ENCODE measurements around the gene GABRG3. TPM values are rescaled to one million over a fixed set of nuclear protein-coding genes. Genes with fewer than 3 reads are reported as not detected.

The GABRG3 gene
- total RNA-seq, 1 experiment from 2014 or later, result 0.15 TPM

GRCh38 chr15:27327467-27328025 is 356.6 kb downstream of the GABRG3 start:
- H3K27me3 ChIP-seq (ENCODE audit: insufficient read depth, low read length), result no peaks in the 10 kb centered on the region
- Mint-ChIP-seq H3K36me3 (ENCODE audit: insufficient read depth in 1 of 3, low read depth in 3 of 3) (no peaks in the 10 kb centered on the region), H3K4me3 (no peak overlapping the region), H3K27me3 (ENCODE audit: low read depth) (no peaks in the 10 kb centered on the region), H3K9me3 (no peaks in the 10 kb centered on the region), H3K4me1 (peaks cover 7 to 11% of the 10 kb centered on the region in 2 experiments), H3K27ac (no peak overlapping the region)
- H3K9ac ChIP-seq (ENCODE audit: extremely low read depth, insufficient read length, low read length), result no peak overlapping the region
- no peak overlapping the region for H3K56ac ChIP-seq (ENCODE audit: insufficient read length, low read depth, low read length)
- H2BK12ac ChIP-seq (ENCODE audit: insufficient read length, low read depth, low read length), result no peak overlapping the region
- no peak overlapping the region for H2BK5ac ChIP-seq (ENCODE audit: insufficient read length, low read length)
- no peak for DNase-seq
- H3K23me2 ChIP-seq (ENCODE audit: insufficient read length, low read depth, low read length, poor library complexity, severe bottlenecking), result no peaks in the 10 kb centered on the region
- H3K18ac ChIP-seq (ENCODE audit: insufficient read length, low read depth, low read length), result no peak overlapping the region
- H2AFZ ChIP-seq (ENCODE audit: low read length), result no peak overlapping the region
- no peak overlapping the region for H3K27ac ChIP-seq (ENCODE audit: insufficient read length, low read depth, low read length)
- no peak for TF ChIP-seq CTCF (conservative IDR thresholded peaks at IDR 0.05)
- H3K9me3 ChIP-seq (ENCODE audit: control insufficient read depth, low read depth, low read length), result no peaks in the 10 kb centered on the region
- no peaks in the 10 kb centered on the region for H3K79me2 ChIP-seq (ENCODE audit: insufficient read depth, low read length)
- no CpG with 5 or more reads among the region's 8 CpGs for WGBS (ENCODE audit: extremely low coverage, insufficient read length, low lambda C conversion rate)
- H4K91ac ChIP-seq (ENCODE audit: insufficient read length, low read depth, low read length), result no peak overlapping the region
- no peak overlapping the region for H2BK20ac ChIP-seq (ENCODE audit: low read depth, low read length, poor library complexity, severe bottlenecking)
- no peak overlapping the region for H3T11ph ChIP-seq (ENCODE audit: low read length)
- no peak overlapping the region for H3K4me2 ChIP-seq (ENCODE audit: insufficient read depth, insufficient read length, low read length)
- no peak overlapping the region; the same call in 1 of the 2 replicates for H3K14ac ChIP-seq (ENCODE audit: insufficient read depth, low read length)
- H2BK120ac ChIP-seq (ENCODE audit: low read depth, low read length, poor library complexity, severe bottlenecking), result no peak overlapping the region
- no peak overlapping the region for H3K23ac ChIP-seq (ENCODE audit: insufficient read length, low read depth, low read length)
- no peak overlapping the region for H4K5ac ChIP-seq (ENCODE audit: insufficient read length, low read depth, low read length)
- no peaks in the 10 kb centered on the region for H3K4me1 ChIP-seq (ENCODE audit: insufficient read depth, low read length)
- no peak overlapping the region for H3K4ac ChIP-seq (ENCODE audit: low read depth, low read length)
- H4K20me1 ChIP-seq (ENCODE audit: control insufficient read depth, insufficient read depth, insufficient read length), result no peaks in the 10 kb centered on the region
- no peaks in the 10 kb centered on the region for H3K79me1 ChIP-seq (ENCODE audit: insufficient read depth, low read depth, low read length, poor library complexity, severe bottlenecking)
- no peak overlapping the region for H4K8ac ChIP-seq (replicated peaks; ENCODE audit: insufficient read length, low read depth, low read length)
- no peak overlapping the region for H2BK15ac ChIP-seq (ENCODE audit: low read depth, low read length)
- H2AK5ac ChIP-seq (ENCODE audit: insufficient read length, low read length), result no peak overlapping the region
